GM12878 (cell line): ENCODE data around the gene AQP7. TPM values are rescaled to one million over a fixed set of nuclear protein-coding genes. Genes with fewer than 3 reads are reported as not detected.

ENCODE experiments used
- ATF2 ChIP-seq: IDR thresholded peaks from 2 replicates; pipeline ENCODE4 v1.6.1; 2012; ENCODE audit warnings: low read length, inconsistent platforms
- BHLHE40 ChIP-seq, 2 experiments: fragments of 450-650 bp in 1 of 2; IDR thresholded peaks; 2 replicates each; pipeline ENCODE4 v1.6.1; 2011 to 2017; ENCODE audit warnings: low read depth in 2 of 2, borderline replicate concordance in 1 of 2, improper control_type of control experiment in 1 of 2, low read length in 1 of 2, mild to moderate bottlenecking in 1 of 2
- ELK1 ChIP-seq: IDR thresholded peaks from 2 replicates; pipeline ENCODE4 v1.6.1; 2012; ENCODE audit warnings: low read depth, low read length, improper control_type of control experiment
- ESRRA ChIP-seq: IDR thresholded peaks from 2 replicates; pipeline ENCODE4 v1.6.1; 2012; ENCODE audit warnings: mild to moderate bottlenecking, low read length, improper control_type of control experiment
- FOXM1 ChIP-seq: IDR thresholded peaks from 2 replicates; pipeline ENCODE4 v1.6.1; 2012; ENCODE audit warnings: low read depth, mild to moderate bottlenecking, inconsistent platforms, low read length, moderate library complexity
- IRF4 ChIP-seq: IDR thresholded peaks from 2 replicates; pipeline ENCODE4 v1.6.1; 2011; ENCODE audit warnings: low read depth, low read length
- KAT2A ChIP-seq: conservative IDR thresholded peaks from 2 replicates; pipeline ENCODE4 v1.6.1; 2011; ENCODE audit warnings: low read depth, low read length; ENCODE audit not compliant: control insufficient read depth
- LARP7 ChIP-seq: fragments of 450-650 bp; IDR thresholded peaks from 2 replicates; pipeline ENCODE4 v1.6.1; 2017; ENCODE audit warnings: mild to moderate bottlenecking
- PKNOX1 ChIP-seq: fragments of 450-650 bp; IDR thresholded peaks from 2 replicates; pipeline ENCODE4 v1.6.1; 2016; ENCODE audit warnings: mild to moderate bottlenecking
- RAD21 ChIP-seq: IDR thresholded peaks from 2 replicates; pipeline ENCODE4 v1.6.1; 2011; ENCODE audit warnings: mild to moderate bottlenecking, low read depth, low read length, moderate library complexity; ENCODE audit not compliant: insufficient read depth
- SIX5 ChIP-seq: IDR thresholded peaks from 2 replicates; pipeline ENCODE4 v1.6.1; 2011; ENCODE audit warnings: mild to moderate bottlenecking, low read depth, low read length, moderate library complexity; ENCODE audit not compliant: severe bottlenecking
- TBL1XR1 ChIP-seq: IDR thresholded peaks from 2 replicates; pipeline ENCODE4 v1.6.1; 2012; ENCODE audit warnings: low read depth, low read length, improper control_type of control experiment
- YY1 ChIP-seq: IDR thresholded peaks from 2 replicates; pipeline ENCODE4 v1.6.1; 2011; ENCODE audit warnings: low read depth, mild to moderate bottlenecking, low read length
- ZBTB40 ChIP-seq: fragments of 450-650 bp; IDR thresholded peaks from 2 replicates; pipeline ENCODE4 v1.6.1; 2016; ENCODE audit warnings: mild to moderate bottlenecking, moderate library complexity, borderline replicate concordance
- polyA plus RNA-seq, 11 experiments: library from polyadenylated mRNA; depleted of rRNA in 4 of 11; unstranded in 6 of 11; stranded (reverse) in 5 of 11; fragments of >200 nt; fragmentation: Nextera tagmentation in 4 of 11; fragmentation: Illumina TruSeq in 1 of 11; extraction: Ambion mirVana in 4 of 11; extraction: Trizol in 1 of 11; gene quantifications; 1 replicate in 1 of 11; 2 replicates in 10 of 11; pipeline versions ENCODE4 v1.2.1 to v1.2.3, GENCODE V29; 2011 to 2016; ENCODE audit warnings: inconsistent platforms in 2 of 11, missing spikeins in 2 of 11, low read depth in 1 of 11
- total RNA-seq, 4 experiments: library from RNA; depleted of rRNA in 3 of 4; stranded (reverse); fragments of >200 nt in 3 of 4; fragmentation: Illumina TruSeq in 1 of 4; extraction: Trizol in 1 of 4; gene quantifications; 2 replicates each; pipeline versions ENCODE4 v1.2.1 to v1.2.3, GENCODE V29; 2013 to 2021

Gene AQP7
- total and polyA plus RNA-seq, 10 of the 15 experiments (the other 5 are each of a cell fraction or from before 2014, with no cell fraction given), result 0.04 to 0.18 (median 0.04) TPM; not detected in 7

- no peak for TF ChIP-seq ATF2
- TF ChIP-seq IRF4, result 0 out of 2 replicates have a peak, but pooled peaks have one; percentile 6
- TF ChIP-seq ZBTB40, result no peak
- TF ChIP-seq PKNOX1, result 0 out of 2 replicates have a peak, but pooled peaks have one; percentile 8
- TF ChIP-seq FOXM1, result no peak
- TF ChIP-seq ELK1, result no peak
- TF ChIP-seq TBL1XR1, result no peak
- no peak for TF ChIP-seq ESRRA
- TF ChIP-seq LARP7, result 0 out of 2 replicates have a peak, but pooled peaks have one; percentile 16
- peak; percentile 41 to 75; a peak in 2 of 4 replicates for TF ChIP-seq BHLHE40 (IDR thresholded peaks at IDR 0.05; ENCODE audit: borderline replicate concordance in 1 of 2, low read depth in 2 of 2, low read length in 1 of 2)
- no peak for TF ChIP-seq KAT2A
- peak; percentile 45 for TF ChIP-seq RAD21
- no peak for TF ChIP-seq YY1
- TF ChIP-seq SIX5, result no peak
- TF ChIP-seq, all 136 proteins: peak for 11
Measured at GRCh38 chr9:33415501-33416038, 13.2 kb upstream of the AQP7 start (continued).
